ENCODE measurements around the gene WFS1.

DNA sequence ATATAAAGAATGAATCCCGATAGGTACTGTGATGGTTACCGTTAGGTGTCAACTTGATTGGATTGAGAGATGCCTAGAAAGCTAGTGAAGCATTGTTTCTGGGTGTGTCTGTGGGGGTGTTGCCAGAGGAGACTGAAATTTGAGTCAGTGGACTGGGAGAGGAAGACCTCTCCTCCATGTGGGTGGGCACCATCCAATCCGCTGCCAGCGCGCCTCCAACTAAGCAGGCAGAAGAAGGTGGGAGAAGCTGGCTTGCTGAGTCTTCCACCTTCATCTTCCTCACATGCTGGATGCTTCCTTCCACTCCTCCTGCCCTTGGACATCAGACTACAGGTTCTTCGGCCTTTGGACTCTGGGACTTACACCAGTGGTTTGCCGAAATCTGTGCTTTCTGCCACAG is 40.1 kb downstream of the WFS1 start:
- TF ChIP-seq, protein P1, sequence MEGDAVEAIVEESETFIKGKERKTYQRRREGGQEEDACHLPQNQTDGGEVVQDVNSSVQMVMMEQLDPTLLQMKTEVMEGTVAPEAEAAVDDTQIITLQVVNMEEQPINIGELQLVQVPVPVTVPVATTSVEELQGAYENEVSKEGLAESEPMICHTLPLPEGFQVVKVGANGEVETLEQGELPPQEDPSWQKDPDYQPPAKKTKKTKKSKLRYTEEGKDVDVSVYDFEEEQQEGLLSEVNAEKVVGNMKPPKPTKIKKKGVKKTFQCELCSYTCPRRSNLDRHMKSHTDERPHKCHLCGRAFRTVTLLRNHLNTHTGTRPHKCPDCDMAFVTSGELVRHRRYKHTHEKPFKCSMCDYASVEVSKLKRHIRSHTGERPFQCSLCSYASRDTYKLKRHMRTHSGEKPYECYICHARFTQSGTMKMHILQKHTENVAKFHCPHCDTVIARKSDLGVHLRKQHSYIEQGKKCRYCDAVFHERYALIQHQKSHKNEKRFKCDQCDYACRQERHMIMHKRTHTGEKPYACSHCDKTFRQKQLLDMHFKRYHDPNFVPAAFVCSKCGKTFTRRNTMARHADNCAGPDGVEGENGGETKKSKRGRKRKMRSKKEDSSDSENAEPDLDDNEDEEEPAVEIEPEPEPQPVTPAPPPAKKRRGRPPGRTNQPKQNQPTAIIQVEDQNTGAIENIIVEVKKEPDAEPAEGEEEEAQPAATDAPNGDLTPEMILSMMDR (IDR thresholded peaks at IDR 0.05; ENCODE audit: low read length) = no peak
- no peak for TF ChIP-seq EZH2phosphoT487 (IDR thresholded peaks at IDR 0.05; ENCODE audit: low read length)
